ENCODE measurements around the gene MMP7.
A peak's percentile ranks its signal among the peaks of the same experiment; 100 is the strongest.

MMP7 gene

GRCh38 chr11:102530558-102530957 lies at the start of gene MMP7:
TSS of gene MMP7 (minus strand) at chr11:102530747. CDS start at chr11:102530700, 47 bp downstream.
- no peak for DNase-seq (ENCODE audit: low read depth)
- TF ChIP-seq, protein P1, sequence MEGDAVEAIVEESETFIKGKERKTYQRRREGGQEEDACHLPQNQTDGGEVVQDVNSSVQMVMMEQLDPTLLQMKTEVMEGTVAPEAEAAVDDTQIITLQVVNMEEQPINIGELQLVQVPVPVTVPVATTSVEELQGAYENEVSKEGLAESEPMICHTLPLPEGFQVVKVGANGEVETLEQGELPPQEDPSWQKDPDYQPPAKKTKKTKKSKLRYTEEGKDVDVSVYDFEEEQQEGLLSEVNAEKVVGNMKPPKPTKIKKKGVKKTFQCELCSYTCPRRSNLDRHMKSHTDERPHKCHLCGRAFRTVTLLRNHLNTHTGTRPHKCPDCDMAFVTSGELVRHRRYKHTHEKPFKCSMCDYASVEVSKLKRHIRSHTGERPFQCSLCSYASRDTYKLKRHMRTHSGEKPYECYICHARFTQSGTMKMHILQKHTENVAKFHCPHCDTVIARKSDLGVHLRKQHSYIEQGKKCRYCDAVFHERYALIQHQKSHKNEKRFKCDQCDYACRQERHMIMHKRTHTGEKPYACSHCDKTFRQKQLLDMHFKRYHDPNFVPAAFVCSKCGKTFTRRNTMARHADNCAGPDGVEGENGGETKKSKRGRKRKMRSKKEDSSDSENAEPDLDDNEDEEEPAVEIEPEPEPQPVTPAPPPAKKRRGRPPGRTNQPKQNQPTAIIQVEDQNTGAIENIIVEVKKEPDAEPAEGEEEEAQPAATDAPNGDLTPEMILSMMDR (IDR thresholded peaks at IDR 0.05; ENCODE audit: control insufficient read depth, insufficient read depth, low read depth, low read length, missing control alignments), result no peak
- no peak within 1 kb of the TSS for H3K4me3 ChIP-seq (ENCODE audit: control insufficient read depth, low read depth, low read length)

- TF ChIP-seq, protein P1 (IDR thresholded peaks at IDR 0.05; ENCODE audit: control insufficient read depth, insufficient read depth, low read depth, low read length, missing control alignments), result no peak
- H3K4me3 ChIP-seq (ENCODE audit: control insufficient read depth, low read depth, low read length), result no peak overlapping the region
- DNase-seq (ENCODE audit: low read depth), result no peak
These were observed 47.2 kb upstream of the MMP7 start for GRCh38 chr11:102577723-102578122.

- H3K4me3 ChIP-seq (ENCODE audit: control insufficient read depth, low read depth, low read length), result no peak overlapping the region
- TF ChIP-seq, protein P1 (IDR thresholded peaks at IDR 0.05; ENCODE audit: control insufficient read depth, insufficient read depth, low read depth, low read length, missing control alignments), result no peak
- peak; percentile 16 for DNase-seq (ENCODE audit: low read depth)
These were observed 46.6 kb upstream of the MMP7 start for GRCh38 chr11:102577182-102577581.

DNA sequence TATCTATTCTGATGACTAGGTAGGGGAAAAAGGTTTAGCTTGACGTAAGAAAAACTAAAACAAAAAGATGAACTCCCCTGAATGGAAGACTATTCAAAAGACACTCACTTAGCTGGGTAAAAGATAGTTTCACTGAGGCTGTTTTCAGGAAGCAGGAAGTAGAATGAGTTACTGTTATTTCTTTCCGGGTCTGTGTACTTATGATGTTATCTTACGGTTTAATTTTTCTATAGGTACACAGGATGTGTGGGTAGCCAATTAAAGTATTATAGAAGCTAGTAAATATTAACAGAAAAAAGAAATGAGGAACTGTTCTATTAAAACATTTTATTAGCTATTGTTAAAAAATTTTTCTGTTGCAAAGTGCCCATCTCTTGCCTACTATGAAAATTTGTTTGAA lies 45.8 kb upstream of the MMP7 start:
- no peak for DNase-seq (ENCODE audit: low read depth)
- TF ChIP-seq, protein P1 (IDR thresholded peaks at IDR 0.05; ENCODE audit: control insufficient read depth, insufficient read depth, low read depth, low read length, missing control alignments), result no peak
- no peak overlapping the region for H3K4me3 ChIP-seq (ENCODE audit: control insufficient read depth, low read depth, low read length)

- no peak for DNase-seq (ENCODE audit: low read depth)
- TF ChIP-seq, protein P1 (IDR thresholded peaks at IDR 0.05; ENCODE audit: control insufficient read depth, insufficient read depth, low read depth, low read length, missing control alignments), result no peak
- no peak overlapping the region for H3K4me3 ChIP-seq (ENCODE audit: control insufficient read depth, low read depth, low read length)
These were observed 44.5 kb upstream of the MMP7 start for GRCh38 chr11:102575012-102575411.

DNA sequence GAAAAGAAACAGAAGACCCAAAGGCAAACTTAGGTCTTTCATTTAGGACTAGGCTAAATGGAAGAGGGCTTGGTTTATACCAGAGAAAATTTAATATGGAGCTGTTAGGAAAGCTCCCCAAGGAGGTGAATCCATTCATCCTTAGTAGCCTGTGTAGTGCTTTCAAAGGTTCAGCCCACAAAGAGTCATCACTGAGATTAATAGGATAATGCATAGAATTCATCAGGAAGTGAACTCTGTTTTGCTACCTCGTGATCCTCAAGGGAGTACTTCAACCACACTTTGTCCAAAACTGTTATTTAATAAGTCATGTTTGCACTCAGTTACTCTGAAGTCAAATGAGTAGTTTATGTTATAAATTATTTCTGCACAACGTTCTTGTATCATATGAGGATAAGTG lies 43.3 kb upstream of the MMP7 start:
- TF ChIP-seq, protein P1 (IDR thresholded peaks at IDR 0.05; ENCODE audit: control insufficient read depth, insufficient read depth, low read depth, low read length, missing control alignments), result no peak
- no peak for DNase-seq (ENCODE audit: low read depth)
- H3K4me3 ChIP-seq (ENCODE audit: control insufficient read depth, low read depth, low read length), result no peak overlapping the region
